GM12878 (cell line): ENCODE results near the gene ME1. TPM values are rescaled to one million over a fixed set of nuclear protein-coding genes. Genes with fewer than 3 reads are reported as not detected.

Source experiments
- CBX5 ChIP-seq: sonication (generic); IDR thresholded peaks from 2 replicates; pipeline ENCODE4 v1.6.1; 2016; ENCODE audit warnings: low read depth, moderate library complexity, mild to moderate bottlenecking, inconsistent platforms
- EP300 ChIP-seq, 2 experiments: fragments of 150-350 bp in 1 of 2; IDR thresholded peaks; 2 replicates each; pipeline ENCODE4 v1.6.1; 2011 to 2012; ENCODE audit warnings: low read depth in 2 of 2, low read length in 2 of 2, borderline replicate concordance in 1 of 2, improper control_type of control experiment in 1 of 2, inconsistent platforms in 1 of 2; ENCODE audit not compliant: control insufficient read depth in 1 of 2
- NR2C1 ChIP-seq: fragments of 450-650 bp; IDR thresholded peaks from 2 replicates; pipeline ENCODE4 v1.6.1; 2017; ENCODE audit warnings: antibody characterized with exemption, mild to moderate bottlenecking, moderate library complexity
- STAT3 ChIP-seq: IDR thresholded peaks from 2 replicates; pipeline ENCODE4 v1.6.1; 2011; ENCODE audit warnings: low read depth, low read length, improper control_type of control experiment
- polyA plus RNA-seq, 11 experiments: library from polyadenylated mRNA; depleted of rRNA in 4 of 11; unstranded in 6 of 11; stranded (reverse) in 5 of 11; fragments of >200 nt; fragmentation: Nextera tagmentation in 4 of 11; fragmentation: Illumina TruSeq in 1 of 11; extraction: Ambion mirVana in 4 of 11; extraction: Trizol in 1 of 11; gene quantifications; 1 replicate in 1 of 11; 2 replicates in 10 of 11; pipeline versions ENCODE4 v1.2.1 to v1.2.3, GENCODE V29; 2011 to 2016; ENCODE audit warnings: inconsistent platforms in 2 of 11, missing spikeins in 2 of 11, low read depth in 1 of 11
- total RNA-seq, 4 experiments: library from RNA; depleted of rRNA in 3 of 4; stranded (reverse); fragments of >200 nt in 3 of 4; fragmentation: Illumina TruSeq in 1 of 4; extraction: Trizol in 1 of 4; gene quantifications; 2 replicates each; pipeline versions ENCODE4 v1.2.1 to v1.2.3, GENCODE V29; 2013 to 2021
- TF ChIP-seq, protein P1 (sequence below): fragments of 450-650 bp; formaldehyde crosslinking; IDR thresholded peaks from 2 replicates; pipeline ENCODE4 v1.5.0; 2022; ENCODE audit warnings: mild to moderate bottlenecking, missing genetic modification characterization
- TF ChIP-seq, protein P2 (sequence below): fragments of 450-650 bp; IDR thresholded peaks from 2 replicates; pipeline ENCODE4 v1.6.1; 2014; ENCODE audit warnings: mild to moderate bottlenecking

Gene ME1
- total and polyA plus RNA-seq, 10 of the 15 experiments (the other 5 are each of a cell fraction or from before 2014, with no cell fraction given): 3.6 to 11.8 (median 8.4) TPM

DNA sequence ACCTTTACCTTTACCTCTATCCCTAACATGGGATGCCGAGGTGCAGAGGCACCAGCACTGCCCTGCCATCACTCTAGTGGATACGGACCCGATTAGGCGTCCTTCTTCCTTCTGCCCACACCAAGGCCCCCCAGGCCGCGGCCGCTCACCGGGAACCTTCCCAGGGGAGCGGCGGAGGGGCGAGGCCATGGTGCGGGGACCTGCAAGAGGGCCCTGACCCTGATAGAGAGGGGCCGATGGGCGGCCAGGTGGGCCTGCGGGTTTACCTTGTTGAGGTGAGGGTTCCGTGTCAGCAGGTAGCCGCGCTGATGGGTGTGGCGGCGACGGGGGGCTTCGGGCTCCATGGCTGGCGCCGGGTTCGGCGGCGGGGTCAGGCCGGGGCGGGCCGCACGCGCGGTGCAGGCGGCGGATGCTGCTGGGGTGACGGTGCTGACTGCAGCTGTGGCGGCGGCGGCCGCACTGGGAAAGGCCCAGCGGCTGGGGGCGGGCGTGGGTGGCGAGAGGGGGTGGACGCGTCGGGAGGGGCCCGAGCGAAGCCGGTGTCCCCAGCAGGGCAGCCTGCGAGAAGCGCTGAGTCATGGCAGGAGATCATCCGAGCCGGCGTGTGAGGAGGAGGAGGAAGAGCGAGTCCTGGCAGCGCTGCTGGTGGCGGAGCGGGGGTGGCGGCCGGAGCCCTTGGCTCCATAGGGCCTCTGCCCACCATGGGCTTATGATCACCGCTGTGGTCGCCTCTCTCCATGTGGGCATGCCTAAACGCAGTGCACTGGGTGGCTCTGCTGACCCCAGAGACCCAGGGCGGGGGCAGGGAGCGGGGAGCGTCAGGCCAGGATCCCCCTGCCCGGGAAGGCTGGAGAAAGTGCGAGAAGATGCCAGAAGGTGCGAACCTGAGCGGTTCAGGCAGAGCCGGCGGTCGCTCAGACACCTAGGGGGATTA is at the start of gene ME1 (continued):
- TF ChIP-seq, protein P1, sequence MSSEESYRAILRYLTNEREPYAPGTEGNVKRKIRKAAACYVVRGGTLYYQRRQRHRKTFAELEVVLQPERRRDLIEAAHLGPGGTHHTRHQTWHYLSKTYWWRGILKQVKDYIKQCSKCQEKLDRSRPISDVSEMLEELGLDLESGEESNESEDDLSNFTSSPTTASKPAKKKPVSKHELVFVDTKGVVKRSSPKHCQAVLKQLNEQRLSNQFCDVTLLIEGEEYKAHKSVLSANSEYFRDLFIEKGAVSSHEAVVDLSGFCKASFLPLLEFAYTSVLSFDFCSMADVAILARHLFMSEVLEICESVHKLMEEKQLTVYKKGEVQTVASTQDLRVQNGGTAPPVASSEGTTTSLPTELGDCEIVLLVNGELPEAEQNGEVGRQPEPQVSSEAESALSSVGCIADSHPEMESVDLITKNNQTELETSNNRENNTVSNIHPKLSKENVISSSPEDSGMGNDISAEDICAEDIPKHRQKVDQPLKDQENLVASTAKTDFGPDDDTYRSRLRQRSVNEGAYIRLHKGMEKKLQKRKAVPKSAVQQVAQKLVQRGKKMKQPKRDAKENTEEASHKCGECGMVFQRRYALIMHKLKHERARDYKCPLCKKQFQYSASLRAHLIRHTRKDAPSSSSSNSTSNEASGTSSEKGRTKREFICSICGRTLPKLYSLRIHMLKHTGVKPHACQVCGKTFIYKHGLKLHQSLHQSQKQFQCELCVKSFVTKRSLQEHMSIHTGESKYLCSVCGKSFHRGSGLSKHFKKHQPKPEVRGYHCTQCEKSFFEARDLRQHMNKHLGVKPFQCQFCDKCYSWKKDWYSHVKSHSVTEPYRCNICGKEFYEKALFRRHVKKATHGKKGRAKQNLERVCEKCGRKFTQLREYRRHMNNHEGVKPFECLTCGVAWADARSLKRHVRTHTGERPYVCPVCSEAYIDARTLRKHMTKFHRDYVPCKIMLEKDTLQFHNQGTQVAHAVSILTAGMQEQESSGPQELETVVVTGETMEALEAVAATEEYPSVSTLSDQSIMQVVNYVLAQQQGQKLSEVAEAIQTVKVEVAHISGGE: no peak
- TF ChIP-seq CBX5 (0 out of 2 replicates have a peak, but pooled peaks have one; percentile 33), EP300 (IDR thresholded peaks at IDR 0.05; ENCODE audit: borderline replicate concordance in 1 of 2, control insufficient read depth in 1 of 2, low read depth in 2 of 2, low read length in 2 of 2) (0 out of 4 replicates have a peak, but pooled peaks of 1 of the 2 experiments have one; percentile 18), NR2C1 (0 out of 2 replicates have a peak, but pooled peaks have one; percentile 5), STAT3 (no peak)
- TF ChIP-seq, protein P2, sequence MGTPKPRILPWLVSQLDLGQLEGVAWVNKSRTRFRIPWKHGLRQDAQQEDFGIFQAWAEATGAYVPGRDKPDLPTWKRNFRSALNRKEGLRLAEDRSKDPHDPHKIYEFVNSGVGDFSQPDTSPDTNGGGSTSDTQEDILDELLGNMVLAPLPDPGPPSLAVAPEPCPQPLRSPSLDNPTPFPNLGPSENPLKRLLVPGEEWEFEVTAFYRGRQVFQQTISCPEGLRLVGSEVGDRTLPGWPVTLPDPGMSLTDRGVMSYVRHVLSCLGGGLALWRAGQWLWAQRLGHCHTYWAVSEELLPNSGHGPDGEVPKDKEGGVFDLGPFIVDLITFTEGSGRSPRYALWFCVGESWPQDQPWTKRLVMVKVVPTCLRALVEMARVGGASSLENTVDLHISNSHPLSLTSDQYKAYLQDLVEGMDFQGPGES: no peak
